Mesodermal cell (in vitro differentiated cells): ENCODE results near the gene NOXRED1.

ENCODE experiments used
- H3K27ac ChIP-seq: 2 replicates; pipeline ENCODE4 v1.7.0; 2013; ENCODE audit warnings: mild to moderate bottlenecking, low read depth, low read length, moderate library complexity; ENCODE audit not compliant: severe bottlenecking
- H3K36me3 ChIP-seq: 2 replicates; pipeline ENCODE4 v1.7.1; 2013; ENCODE audit warnings: mild to moderate bottlenecking, low read length, moderate library complexity; ENCODE audit not compliant: control insufficient read depth, insufficient read depth
- H3K4me1 ChIP-seq: one replicate; pipeline ENCODE4 v1.7.1; 2013; ENCODE audit warnings: mild to moderate bottlenecking, low read length; ENCODE audit not compliant: insufficient read depth, control insufficient read depth, poor library complexity, severe bottlenecking
- H3K4me3 ChIP-seq: 2 replicates; pipeline ENCODE4 v1.7.0; 2013; ENCODE audit warnings: low read length, control low read depth, mild to moderate bottlenecking; ENCODE audit not compliant: insufficient read depth, poor library complexity, severe bottlenecking; ENCODE audit errors: extremely low read depth
- H3K9me3 ChIP-seq: 2 replicates; pipeline ENCODE4 v1.7.1; 2013; ENCODE audit warnings: mild to moderate bottlenecking, low read length, moderate library complexity; ENCODE audit not compliant: control insufficient read depth
- WGBS, 2 experiments: methylation state at CpG; one replicate each; pipeline ENCODE4 v1.1.5; 2013; ENCODE audit warnings: missing lambda C conversion rate in 2 of 2; ENCODE audit not compliant: insufficient coverage in 2 of 2; 5-methylcytosine and 5-hydroxymethylcytosine counted together

Gene NOXRED1

DNA sequence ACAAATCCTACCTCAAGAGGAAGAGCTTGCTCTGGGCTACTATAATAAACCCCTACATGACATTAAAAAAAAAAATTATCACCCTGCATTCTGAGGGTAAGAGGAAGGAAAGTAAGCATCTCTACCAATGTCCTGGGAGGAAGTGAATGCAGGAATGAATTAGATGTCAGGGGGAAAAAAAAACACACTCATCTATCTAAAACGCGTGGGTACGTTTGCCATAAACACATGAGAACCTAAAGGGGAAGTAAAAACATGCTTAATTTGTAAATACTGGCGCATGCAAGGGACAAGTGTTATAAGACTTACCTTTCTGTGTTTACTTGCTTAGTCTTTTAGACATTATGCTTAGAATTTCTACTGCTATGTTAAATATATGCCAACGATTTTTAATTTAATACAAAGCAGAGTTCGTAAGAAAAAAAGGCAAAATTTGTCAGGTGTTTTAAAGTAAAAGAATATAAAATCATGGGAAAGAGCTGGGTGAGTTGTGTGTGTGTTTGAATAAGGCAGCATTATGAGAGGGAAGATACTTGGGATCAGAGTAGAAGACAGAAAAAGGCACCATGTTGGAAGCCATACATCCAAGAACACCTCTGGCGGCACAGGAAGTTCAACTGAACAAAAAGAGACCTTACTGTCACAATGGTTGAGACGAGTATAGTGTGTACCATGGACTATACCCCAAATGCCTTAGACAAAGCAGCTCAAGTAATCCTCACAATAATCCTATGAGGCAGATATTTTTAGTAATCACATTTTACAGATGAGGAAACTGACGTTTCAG, 48.0 kb downstream of the NOXRED1 start:
- no peak overlapping the region for H3K4me3 ChIP-seq
- peaks cover 8% of the 10 kb centered on the region for H3K4me1 ChIP-seq
- H3K36me3 ChIP-seq: no peaks in the 10 kb centered on the region
- 100% methylated on average over 1 to 5 of the region's 9 CpGs for WGBS, 2 experiments
- no peaks in the 10 kb centered on the region for H3K9me3 ChIP-seq
- H3K27ac ChIP-seq: no peak overlapping the region

DNA sequence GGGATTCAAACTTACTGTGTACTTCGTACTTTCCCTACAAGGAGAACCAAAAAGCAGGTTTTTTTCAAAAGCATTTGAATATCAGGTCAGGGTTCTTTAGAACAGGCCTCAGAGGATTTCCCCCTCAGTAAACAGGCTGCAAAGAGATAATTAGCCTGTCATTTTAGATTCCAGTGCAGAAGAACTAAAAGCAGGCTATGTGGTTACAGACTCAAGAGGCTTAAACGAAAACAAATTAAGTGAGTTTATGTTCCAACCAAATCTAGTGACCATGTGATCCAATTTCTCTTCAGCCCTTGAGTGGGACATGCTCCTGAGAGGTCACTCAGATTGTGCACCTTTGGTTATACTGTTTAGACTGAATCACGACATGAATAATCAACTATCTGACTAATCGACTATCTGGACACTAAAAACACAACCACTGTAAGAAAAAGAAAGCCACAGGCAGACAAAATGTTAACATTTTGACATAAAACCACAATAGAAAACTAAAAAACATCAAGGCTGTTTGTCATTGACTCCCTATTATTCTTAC, 51.0 kb downstream of the NOXRED1 start:
- H3K4me3 ChIP-seq: no peak overlapping the region
- 73 to 85% methylated on average over 2 to 4 of the region's 4 CpGs for WGBS, 2 experiments
- H3K27ac ChIP-seq: peak overlapping the region; percentile 62
- H3K4me1 ChIP-seq: peaks cover 1% of the 10 kb centered on the region
- no peaks in the 10 kb centered on the region for H3K9me3 ChIP-seq
- H3K36me3 ChIP-seq: no peaks in the 10 kb centered on the region

DNA sequence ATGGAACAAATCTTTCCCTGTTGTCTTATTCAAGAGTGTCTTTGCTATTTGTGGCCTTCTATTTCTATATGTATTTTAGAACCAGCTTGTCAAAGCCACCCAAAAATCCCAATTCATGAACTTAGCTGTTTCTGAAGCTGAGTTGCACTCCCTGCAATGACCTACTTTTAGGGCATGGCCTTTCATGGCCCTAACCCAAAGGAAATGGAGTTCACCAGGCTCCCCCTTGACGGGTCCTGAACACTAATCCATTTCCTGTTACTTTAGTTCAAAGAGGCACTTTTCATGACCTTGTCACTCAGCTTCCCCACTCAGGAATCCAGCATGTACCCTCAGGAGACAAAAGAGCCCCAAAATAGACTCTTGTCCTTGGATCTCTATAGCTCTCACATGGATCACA, 54.0 kb downstream of the NOXRED1 start:
- WGBS, 2 experiments: 71 to 100% methylated on average over 1 of the region's 1 CpG
- H3K9me3 ChIP-seq: no peaks in the 10 kb centered on the region

DNA sequence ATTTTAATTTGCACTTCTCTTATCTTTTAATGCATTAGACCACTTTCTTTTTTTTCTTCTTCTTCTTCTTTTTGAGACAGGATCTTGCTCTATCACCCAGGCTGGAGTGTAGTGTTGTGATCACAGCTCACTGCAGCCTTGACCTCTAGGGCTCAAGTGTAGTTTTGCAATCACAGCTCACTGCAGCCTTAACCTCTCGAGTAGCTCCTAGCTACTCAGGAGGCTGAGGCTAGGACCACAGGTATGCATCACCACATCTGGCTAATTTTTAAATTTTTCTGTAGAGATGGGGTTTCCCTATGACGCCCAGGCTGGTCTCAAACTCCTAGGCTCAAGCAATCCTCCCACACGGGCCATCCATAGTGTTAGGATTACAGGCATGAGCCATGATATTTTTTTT, 59.2 kb downstream of the NOXRED1 start:
- no peak overlapping the region for H3K4me3 ChIP-seq
- WGBS, 2 experiments: 95 to 100% methylated on average over 1 to 3 of the region's 3 CpGs
- no peaks in the 10 kb centered on the region for H3K9me3 ChIP-seq
- H3K27ac ChIP-seq: no peak overlapping the region
- no peaks in the 10 kb centered on the region for H3K4me1 ChIP-seq
- no peaks in the 10 kb centered on the region for H3K36me3 ChIP-seq

More for the DNA sequence above, 54.0 kb downstream of the NOXRED1 start:
- Histone ChIP-seq H3K36me3 (no peaks in the 10 kb centered on the region), H3K4me1 (no peaks in the 10 kb centered on the region), H3K4me3 (no peak overlapping the region), H3K27ac (no peak overlapping the region)

DNA sequence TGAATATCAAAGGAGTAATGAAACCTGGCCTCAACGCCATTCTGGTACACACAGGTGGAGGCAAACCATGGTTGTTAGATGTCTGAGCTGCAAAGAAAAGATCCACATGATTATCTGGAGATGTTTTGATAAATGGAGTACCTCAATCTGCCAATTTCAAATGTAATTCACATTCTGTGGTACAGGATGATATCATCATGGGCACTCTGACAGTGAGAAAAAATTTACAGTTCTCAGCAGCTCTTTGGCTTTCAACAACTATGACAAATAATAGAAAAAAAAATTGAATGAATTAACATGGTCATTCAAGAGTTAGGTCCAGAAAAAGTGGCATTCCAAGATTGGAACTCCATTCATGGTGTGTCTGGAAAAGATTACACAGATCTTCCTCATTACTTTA, 63.7 kb downstream of the NOXRED1 start:
- no peaks in the 10 kb centered on the region for H3K36me3 ChIP-seq
- H3K4me3 ChIP-seq: no peak overlapping the region
- no peaks in the 10 kb centered on the region for H3K4me1 ChIP-seq
- H3K9me3 ChIP-seq: no peaks in the 10 kb centered on the region
- H3K27ac ChIP-seq: no peak overlapping the region
- 100% methylated on average over 1 of the region's 1 CpG; no CpG with 5 or more reads in 1 of the 2 experiments for WGBS, 2 experiments

DNA sequence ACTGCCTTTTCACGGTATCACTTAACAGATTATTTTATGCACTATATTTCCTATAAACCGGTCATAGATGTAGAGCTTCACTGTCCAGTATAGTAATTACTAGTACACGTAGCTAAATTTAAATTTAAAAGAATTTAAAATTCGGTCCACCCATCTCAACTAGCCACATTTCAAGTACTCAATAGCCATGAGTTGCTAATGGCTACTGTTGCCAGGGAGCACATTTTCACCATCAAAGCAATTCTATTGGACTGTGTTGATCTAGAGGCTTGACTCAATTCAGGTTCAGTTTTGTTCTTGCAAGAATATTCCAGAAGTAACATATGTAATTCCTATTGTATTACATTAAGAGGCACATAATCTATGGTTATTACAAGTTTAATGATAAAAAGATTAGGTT, 66.4 kb downstream of the NOXRED1 start:
- Histone ChIP-seq H3K4me3 (no peak overlapping the region), H3K4me1 (no peaks in the 10 kb centered on the region)
- no CpG with 5 or more reads among the region's 4 CpGs for WGBS, 2 experiments

DNA sequence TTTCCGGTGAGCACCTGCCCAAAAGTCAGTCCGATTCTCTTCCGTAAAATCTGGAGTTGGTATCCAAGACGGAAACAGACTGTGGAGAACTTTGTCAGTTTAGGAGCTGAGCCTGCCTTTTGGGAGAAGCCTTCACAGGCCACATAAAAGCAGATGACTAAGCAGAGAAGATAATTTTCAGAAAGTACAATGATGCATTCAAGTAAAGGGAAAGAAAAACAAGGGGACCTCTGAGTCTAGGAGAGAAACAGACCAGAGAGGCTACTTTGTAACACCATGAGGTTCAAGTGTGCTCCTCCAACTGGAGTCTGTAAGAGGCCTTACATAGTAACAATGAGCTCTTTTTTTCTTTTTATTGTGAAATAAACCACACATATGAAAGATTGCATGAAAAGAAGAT, 67.5 kb downstream of the NOXRED1 start:
- H3K36me3 ChIP-seq: no peaks in the 10 kb centered on the region
- H3K4me1 ChIP-seq: no peaks in the 10 kb centered on the region
- no peak overlapping the region for H3K27ac ChIP-seq
- 90 to 100% methylated on average over 4 of the region's 4 CpGs for WGBS, 2 experiments
- no peaks in the 10 kb centered on the region for H3K9me3 ChIP-seq
- no peak overlapping the region for H3K4me3 ChIP-seq

More for the DNA sequence above, 66.4 kb downstream of the NOXRED1 start:
- Histone ChIP-seq H3K9me3 (no peaks in the 10 kb centered on the region), H3K27ac (no peak overlapping the region), H3K36me3 (no peaks in the 10 kb centered on the region)

DNA sequence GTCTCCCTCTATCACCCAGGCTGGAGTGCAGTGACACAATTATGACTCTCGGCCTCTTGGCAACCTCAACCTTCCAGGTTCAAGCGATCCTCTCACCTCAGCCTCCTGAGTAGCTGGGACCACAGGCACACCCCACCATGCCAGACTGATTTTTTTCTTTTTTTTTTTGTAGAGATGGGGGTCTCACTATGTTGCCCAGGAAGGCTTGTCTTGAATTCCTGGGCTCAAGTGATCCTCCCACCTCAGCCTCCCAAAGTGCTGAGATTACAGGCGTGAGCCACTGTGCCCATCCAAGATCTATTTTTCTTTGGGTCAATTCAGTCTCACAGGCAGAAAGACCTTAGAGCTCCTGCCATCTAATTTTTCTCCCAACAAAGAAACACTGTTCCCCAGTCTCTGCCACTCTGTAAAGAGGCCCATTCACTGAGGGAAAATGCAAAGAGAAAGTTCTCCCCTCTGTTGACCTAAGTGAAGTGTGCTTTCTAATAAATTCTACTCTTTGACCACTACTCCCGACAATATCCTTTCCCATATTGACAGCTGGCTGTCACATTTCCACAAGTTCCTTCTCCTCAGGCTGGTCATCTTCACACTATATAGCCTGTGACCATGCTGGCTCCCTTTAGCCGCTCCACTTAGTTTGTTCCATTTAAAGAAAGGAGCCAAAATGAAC, 69.7 kb downstream of the NOXRED1 start:
- H3K36me3 ChIP-seq: peaks cover 3% of the 10 kb centered on the region
- H3K4me3 ChIP-seq: no peak overlapping the region
- no peaks in the 10 kb centered on the region for H3K9me3 ChIP-seq
- H3K27ac ChIP-seq: no peak overlapping the region
- no peaks in the 10 kb centered on the region for H3K4me1 ChIP-seq
- 91 to 97% methylated on average over 3 to 5 of the region's 5 CpGs for WGBS, 2 experiments

DNA sequence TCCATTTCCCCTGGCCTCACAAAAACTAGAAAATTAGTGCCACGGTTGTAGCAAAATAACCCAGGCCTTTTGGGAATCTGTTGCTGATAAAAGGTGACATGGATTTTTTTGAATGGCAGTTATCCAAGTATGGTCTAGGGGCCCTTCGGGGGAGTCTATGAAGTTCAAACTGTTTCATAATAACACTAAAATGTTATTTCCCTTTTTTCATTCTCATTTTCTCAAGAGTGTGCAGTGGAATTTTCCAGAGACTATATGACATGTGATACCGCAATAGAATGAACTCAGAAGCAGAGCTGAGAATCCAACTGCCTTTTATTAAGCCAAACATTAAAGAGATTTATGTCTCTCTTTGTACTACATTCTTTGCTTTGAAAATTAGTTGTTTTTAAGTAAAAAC, 75.6 kb downstream of the NOXRED1 start:
- no peak overlapping the region for H3K27ac ChIP-seq
- WGBS, 2 experiments: 100% methylated on average over 1 of the region's 3 CpGs

DNA sequence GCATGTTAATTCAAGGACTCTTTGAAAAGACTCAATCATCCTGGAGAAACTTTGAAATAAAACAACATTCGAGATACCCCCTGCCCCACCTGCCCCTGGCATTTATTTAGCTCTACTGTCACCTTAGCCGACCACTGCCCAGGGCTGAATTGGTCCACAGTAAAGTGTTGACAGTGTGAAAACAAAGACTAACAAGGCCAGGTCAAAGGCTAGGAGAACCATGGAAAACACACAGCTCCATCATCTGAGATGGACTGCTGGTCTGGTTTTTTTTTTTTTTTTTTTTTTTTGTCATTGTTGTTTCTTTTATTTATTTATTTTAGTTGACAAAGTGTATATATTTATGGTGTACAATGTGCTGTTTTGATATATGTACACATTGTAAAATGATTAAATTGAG, 76.8 kb downstream of the NOXRED1 start:
- H3K27ac ChIP-seq: no peak overlapping the region
- H3K4me1 ChIP-seq: no peaks in the 10 kb centered on the region
- no peak overlapping the region for H3K4me3 ChIP-seq
- WGBS, 2 experiments: 100% methylated on average over 1 of the region's 2 CpGs
- H3K9me3 ChIP-seq: no peaks in the 10 kb centered on the region
- H3K36me3 ChIP-seq: peaks cover 25% of the 10 kb centered on the region

More for the DNA sequence above, 75.6 kb downstream of the NOXRED1 start:
- Histone ChIP-seq H3K4me3 (no peak overlapping the region), H3K9me3 (no peaks in the 10 kb centered on the region), H3K36me3 (peaks cover 20% of the 10 kb centered on the region), H3K4me1 (no peaks in the 10 kb centered on the region)
